ENCODE data around the gene ZNF532.
A peak's percentile ranks its signal among the peaks of the same experiment; 100 is the strongest.

The ZNF532 gene

DNA sequence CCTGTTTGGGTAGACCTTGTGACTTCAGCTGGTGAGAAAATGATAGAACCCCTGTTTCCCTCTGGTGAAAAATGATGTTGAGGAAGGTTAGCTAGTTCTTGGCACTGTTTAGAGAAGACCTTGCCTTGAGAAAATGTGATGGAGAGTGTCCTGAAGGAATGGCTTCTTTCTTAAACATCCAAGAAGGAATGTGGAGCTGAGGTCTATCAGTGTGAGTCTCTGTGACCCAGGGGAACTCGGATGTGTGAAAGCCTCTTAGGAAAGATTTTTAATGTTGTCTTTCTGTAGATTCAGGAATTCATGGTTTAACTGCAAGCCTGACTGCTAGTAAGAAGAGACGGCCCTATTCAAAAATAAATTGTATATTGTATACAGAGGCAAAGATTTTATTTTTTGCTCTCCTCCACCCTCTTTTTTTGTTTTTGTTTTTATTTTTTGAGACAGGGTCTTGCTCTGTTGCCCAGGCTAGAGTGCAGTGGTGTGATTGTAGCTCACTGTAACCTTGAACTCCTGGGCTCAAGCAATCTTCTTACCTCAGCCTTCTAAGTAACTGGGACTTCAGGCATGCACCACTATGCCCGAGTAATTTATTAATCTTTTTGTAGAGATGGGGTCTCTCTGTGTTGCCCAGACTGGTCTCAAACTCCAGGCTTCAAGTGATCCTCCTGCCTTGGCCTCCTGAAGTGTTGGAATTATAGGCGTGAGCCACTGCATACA lies 87.5 kb downstream of the ZNF532 start:
- H3K27me3 Mint-ChIP-seq: peaks cover 4% of the 10 kb centered on the region
- DNase-seq (no peak), ATAC-seq (no peak)
- H3K27ac Mint-ChIP-seq: no peak overlapping the region
- H3K4me3 Mint-ChIP-seq: no peak overlapping the region
- H3K9me3 Mint-ChIP-seq: no peaks in the 10 kb centered on the region
- H3K36me3 Mint-ChIP-seq (ENCODE audit: low read depth): no peaks in the 10 kb centered on the region
- H3K4me1 Mint-ChIP-seq: no peaks in the 10 kb centered on the region

DNA sequence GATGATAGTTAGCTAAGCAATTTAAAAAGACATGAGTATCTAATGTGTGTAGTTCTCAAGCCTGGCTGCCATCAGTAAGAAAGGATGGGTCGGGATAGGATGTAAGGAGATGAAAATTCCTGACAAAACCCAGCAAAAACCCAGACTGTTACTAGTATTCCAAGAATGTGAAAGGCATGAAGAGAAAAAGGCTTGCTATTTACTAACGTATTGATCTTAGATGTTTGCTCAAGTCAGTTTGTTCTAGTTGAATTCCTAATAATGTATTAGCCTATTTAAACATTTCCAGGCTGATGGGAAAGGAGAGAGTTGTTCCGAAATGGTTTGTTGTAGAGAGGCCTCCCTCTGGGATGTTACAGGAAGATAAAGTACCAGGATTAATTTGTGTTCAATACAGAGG lies 88.2 kb downstream of the ZNF532 start:
- Mint-ChIP-seq H3K4me3 (no peak overlapping the region), H3K9me3 (no peaks in the 10 kb centered on the region), H3K4me1 (no peaks in the 10 kb centered on the region), H3K27ac (no peak overlapping the region), H3K36me3 (ENCODE audit: low read depth) (no peaks in the 10 kb centered on the region), H3K27me3 (peaks cover 4% of the 10 kb centered on the region)
- DNase-seq: no peak
- no peak for ATAC-seq

DNA sequence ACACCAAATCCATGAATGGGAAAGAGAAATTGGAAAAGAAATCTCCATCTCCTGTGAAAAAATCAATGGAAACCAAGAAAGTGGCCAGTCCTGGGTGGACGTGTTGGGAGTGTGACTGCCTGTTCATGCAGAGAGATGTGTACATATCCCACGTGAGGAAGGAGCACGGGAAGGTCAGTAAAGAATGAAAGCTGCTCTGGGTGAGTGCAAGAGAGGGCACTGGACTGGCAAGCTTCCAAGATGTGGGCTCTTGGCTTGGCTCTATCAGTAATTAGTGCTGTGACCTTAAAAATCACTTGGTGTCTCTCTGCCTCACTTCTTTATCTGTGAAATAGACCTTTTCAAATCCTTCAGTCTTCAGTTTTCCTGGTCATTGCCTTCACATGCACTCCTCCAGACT lies 89.0 kb downstream of the ZNF532 start:
- DNase-seq (no peak), ATAC-seq (no peak)
- no peaks in the 10 kb centered on the region for H3K36me3 Mint-ChIP-seq (ENCODE audit: low read depth)
- H3K4me3 Mint-ChIP-seq: no peak overlapping the region
- H3K27ac Mint-ChIP-seq: no peak overlapping the region
- no peaks in the 10 kb centered on the region for H3K9me3 Mint-ChIP-seq
- peaks cover 4% of the 10 kb centered on the region for H3K27me3 Mint-ChIP-seq
- no peaks in the 10 kb centered on the region for H3K4me1 Mint-ChIP-seq

DNA sequence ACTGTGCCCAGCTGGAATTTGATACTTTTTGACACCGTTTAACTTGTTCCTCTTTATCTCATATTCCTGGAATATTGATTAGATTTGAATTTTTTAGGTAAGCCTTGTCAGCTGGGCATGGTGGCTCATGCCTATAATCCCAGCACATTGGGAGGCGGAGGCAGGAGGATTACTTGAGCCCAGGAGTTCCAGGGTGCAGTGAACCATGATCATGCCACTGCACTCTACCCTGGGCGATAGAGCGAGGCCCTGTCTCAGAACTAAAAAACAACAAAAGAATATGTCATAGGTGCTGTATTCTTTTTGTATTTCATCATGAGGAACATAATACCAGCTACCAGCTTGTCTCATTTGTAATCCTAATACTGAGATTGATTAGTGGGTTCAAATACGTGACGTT lies 90.3 kb downstream of the ZNF532 start:
- Mint-ChIP-seq H3K4me1 (no peaks in the 10 kb centered on the region), H3K9me3 (no peaks in the 10 kb centered on the region)
- DNase-seq: no peak

DNA sequence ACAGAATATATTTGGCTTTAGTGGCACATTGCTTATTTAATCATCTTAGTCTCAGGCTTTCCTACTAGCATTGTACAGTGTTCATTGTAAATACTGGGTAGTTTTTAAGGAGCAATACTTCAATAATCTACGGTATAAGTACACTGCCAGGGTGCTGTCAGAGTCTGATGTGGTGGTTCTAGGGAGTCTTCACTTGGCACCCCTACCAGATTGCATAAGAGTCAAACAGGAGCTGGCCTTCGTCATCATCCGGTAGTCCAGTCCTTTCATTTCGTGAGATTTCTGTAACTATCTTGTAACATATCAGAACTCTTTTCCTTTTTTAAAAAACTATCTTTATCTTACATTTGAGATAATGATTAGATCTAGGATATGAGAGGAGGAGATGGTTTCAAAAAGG lies 91.1 kb downstream of the ZNF532 start:
- DNase-seq (no peak), ATAC-seq (no peak)
- no peak overlapping the region for H3K4me3 Mint-ChIP-seq
- H3K36me3 Mint-ChIP-seq (ENCODE audit: low read depth): no peaks in the 10 kb centered on the region
- H3K27ac Mint-ChIP-seq: no peak overlapping the region
- no peaks in the 10 kb centered on the region for H3K4me1 Mint-ChIP-seq
- peaks cover 5% of the 10 kb centered on the region for H3K27me3 Mint-ChIP-seq
- no peaks in the 10 kb centered on the region for H3K9me3 Mint-ChIP-seq

More for the DNA sequence above, 90.3 kb downstream of the ZNF532 start:
- H3K27ac Mint-ChIP-seq: no peak overlapping the region
- H3K27me3 Mint-ChIP-seq: peaks cover 4% of the 10 kb centered on the region
- H3K4me3 Mint-ChIP-seq: no peak overlapping the region
- H3K36me3 Mint-ChIP-seq (ENCODE audit: low read depth): no peaks in the 10 kb centered on the region
- ATAC-seq: no peak

DNA sequence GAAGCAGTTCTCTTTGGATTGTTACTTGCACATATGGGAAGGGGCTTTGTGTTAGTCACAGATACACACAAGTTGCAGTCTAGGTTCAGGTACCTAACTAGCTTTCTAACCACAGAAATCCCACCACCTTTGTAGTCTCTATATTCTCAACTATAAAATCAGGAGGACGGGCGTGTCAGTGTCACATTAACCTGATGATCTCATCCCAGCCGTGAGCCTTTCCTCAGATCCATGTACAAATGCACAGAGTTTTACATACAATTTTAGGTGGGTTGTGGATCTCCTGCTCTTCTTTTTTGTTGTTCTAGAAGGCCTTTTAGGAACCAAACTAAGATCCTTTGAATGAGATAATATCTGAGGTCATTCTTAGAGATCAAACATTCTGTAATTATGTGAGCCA lies 94.0 kb downstream of the ZNF532 start:
- Mint-ChIP-seq H3K9me3 (no peaks in the 10 kb centered on the region), H3K4me1 (peaks cover 2% of the 10 kb centered on the region), H3K4me3 (no peak overlapping the region), H3K36me3 (ENCODE audit: low read depth) (no peaks in the 10 kb centered on the region), H3K27me3 (peaks cover 6% of the 10 kb centered on the region), H3K27ac (no peak overlapping the region)
- ATAC-seq: no peak
- no peak for DNase-seq

DNA sequence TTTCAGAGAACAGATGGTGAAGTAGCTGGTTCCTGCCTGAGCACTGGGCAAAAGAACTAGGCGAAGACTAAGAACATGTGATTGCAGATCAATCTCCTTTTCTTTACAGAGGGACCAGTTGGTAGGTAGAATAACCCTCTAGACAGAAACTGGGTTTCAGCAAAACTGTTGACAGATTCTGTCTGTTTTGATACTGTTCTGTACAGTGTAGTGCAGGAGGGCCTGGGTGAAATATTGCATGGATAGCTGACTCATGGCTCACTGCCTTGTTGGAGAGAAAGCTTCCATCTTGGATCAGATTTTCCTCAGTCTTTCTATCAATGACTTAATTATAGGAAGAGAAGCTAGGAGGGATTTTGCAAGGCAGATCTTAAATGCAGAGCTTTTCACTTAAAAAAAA lies 95.8 kb downstream of the ZNF532 start:
- H3K4me1 Mint-ChIP-seq: peaks cover 5% of the 10 kb centered on the region
- peaks cover 10% of the 10 kb centered on the region for H3K27me3 Mint-ChIP-seq
- no peaks in the 10 kb centered on the region for H3K36me3 Mint-ChIP-seq (ENCODE audit: low read depth)
- ATAC-seq (no peak), DNase-seq (no peak)
- H3K4me3 Mint-ChIP-seq: no peak overlapping the region
- no peaks in the 10 kb centered on the region for H3K9me3 Mint-ChIP-seq
- H3K27ac Mint-ChIP-seq: no peak overlapping the region

DNA sequence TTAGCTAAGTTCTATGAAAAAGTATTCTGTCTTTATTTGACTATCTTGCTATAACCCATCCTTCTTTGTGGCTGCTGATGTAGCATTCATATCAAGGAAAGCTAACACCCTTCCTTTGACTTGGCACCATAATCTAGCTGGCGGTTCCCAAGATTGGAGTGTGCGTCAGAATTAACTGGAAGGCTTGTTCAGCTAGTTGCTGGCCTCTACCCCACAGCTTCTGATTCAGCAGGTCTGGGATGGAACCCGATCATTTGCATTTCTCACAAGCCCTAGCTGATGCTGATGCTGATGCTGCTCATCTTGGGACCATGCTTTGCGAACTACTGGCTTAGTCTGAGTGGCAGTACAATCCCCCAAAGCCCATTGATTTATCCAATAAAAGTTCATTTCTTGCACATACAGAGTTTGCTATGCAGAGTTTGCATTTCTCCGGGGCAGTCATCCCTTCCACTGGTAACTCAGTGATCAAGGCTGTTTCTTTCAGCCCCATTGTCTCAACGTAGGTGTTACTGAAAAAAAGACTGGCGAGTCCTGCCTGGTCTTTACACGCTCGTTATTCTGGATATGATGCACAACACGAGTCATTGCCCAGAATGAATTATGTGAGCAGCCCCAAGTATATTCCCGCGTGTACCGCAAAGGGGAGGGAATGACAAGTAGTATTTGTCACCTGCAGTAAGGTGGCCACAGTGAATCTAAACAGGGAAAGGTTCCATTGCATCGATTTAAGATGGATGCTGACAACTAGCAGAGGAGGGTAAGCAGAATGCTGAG lies 96.5 kb downstream of the ZNF532 start:
- Mint-ChIP-seq H3K27me3 (peaks cover 10% of the 10 kb centered on the region), H3K4me3 (no peak overlapping the region), H3K9me3 (no peaks in the 10 kb centered on the region), H3K4me1 (peaks cover 5% of the 10 kb centered on the region), H3K27ac (no peak overlapping the region), H3K36me3 (ENCODE audit: low read depth) (no peaks in the 10 kb centered on the region)
- ATAC-seq (no peak), DNase-seq (no peak)

DNA sequence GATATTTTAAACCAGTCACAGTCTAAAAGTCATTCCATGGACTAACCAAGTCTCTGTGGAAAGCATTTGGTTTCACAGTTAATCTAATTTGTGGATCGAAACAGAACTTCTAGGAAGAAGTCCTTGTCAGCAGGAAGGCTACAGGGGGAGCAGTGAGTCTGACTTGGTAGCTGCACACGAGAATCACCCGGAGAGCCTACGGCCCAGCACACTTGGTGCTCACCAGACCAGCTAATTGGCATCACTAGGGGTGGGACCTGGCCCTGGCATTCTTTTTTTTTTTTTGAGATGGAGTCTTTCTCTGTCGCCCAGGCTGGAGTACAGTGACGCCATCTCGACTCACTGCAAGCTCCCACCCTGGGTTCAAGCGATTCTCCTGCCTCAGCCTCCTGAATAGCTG lies 97.7 kb downstream of the ZNF532 start:
- peaks cover 5% of the 10 kb centered on the region for H3K4me1 Mint-ChIP-seq
- no peak overlapping the region for H3K4me3 Mint-ChIP-seq
- no peak overlapping the region for H3K27ac Mint-ChIP-seq
- ATAC-seq (no peak), DNase-seq (no peak)
- no peaks in the 10 kb centered on the region for H3K9me3 Mint-ChIP-seq
- H3K36me3 Mint-ChIP-seq (ENCODE audit: low read depth): no peaks in the 10 kb centered on the region
- H3K27me3 Mint-ChIP-seq: peaks cover 12% of the 10 kb centered on the region

DNA sequence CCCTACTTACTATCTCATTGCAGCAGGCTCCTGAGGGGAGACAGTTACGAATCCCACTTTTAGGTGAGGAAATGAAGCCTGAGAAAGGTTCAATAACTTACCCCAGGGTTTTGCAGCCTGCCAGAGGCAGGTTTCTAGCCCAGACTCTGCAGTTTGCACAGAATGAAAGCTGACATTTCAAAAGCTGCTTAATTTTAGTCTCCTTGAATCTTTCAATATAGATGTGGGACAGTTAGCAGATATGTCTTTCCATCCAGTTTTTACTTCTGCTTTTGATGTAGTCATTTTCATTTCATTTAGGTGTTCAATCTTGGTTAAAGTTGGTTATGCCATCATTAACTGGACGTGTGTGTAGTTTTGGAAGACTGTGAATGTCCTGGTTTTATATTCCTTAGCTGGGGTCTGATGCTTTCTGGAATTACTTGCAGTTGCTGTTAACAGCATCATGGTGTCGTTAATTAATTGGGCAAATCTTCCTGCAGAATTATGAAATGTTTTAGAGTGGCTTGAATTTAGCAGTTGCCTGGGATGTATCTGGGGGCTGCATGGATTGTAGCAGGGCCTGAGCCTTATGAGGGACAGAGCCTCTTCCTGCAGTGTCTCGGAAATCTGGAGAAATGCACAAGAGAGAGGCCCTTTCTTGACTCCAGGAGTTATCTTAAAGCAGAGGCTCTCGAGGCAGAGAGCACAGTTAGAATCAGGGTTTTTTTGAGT lies 100.8 kb downstream of the ZNF532 start:
- DNase-seq (no peak), ATAC-seq (no peak)
- Mint-ChIP-seq H3K9me3 (no peaks in the 10 kb centered on the region), H3K4me1 (peaks cover 5% of the 10 kb centered on the region), H3K27ac (peak overlapping the region; percentile 52), H3K4me3 (no peak overlapping the region), H3K36me3 (ENCODE audit: low read depth) (no peaks in the 10 kb centered on the region), H3K27me3 (peaks cover 13% of the 10 kb centered on the region)

DNA sequence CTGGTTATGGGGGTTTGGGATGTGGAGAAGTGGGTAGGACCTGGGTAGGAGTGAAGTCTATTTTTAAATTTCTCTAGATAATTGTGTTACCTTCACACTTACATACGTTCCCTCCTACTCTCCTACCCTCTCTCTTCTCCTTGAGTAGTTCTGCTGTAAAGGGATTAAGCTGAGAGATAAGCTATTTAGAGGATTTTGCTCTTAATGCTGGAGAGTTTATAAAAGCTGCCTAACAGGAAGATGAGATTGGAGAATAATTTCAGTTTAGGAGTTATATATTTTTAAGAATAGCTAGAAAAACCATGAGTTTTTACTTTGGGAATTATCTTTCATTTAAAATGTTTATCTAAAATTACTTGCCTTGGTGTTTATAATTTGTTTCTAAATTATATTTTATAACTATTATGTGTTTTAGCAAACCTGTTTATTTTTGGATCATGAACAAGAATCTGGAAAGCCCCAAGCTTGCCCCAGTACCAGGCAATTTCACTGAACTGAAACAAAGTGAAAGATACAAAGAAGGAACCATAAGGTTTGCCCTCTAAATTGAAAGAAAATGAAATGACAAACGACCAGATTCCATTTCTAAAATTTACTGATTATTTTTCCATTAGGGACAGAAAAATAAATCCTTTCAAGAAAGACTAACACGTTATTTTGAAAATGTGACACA lies 101.5 kb downstream of the ZNF532 start:
- DNase-seq (no peak), ATAC-seq (no peak)
- H3K9me3 Mint-ChIP-seq: no peaks in the 10 kb centered on the region
- H3K4me1 Mint-ChIP-seq: peaks cover 5% of the 10 kb centered on the region
- peaks cover 13% of the 10 kb centered on the region for H3K27me3 Mint-ChIP-seq
- peak overlapping the region; percentile 52 for H3K27ac Mint-ChIP-seq
- H3K36me3 Mint-ChIP-seq (ENCODE audit: low read depth): no peaks in the 10 kb centered on the region
- no peak overlapping the region for H3K4me3 Mint-ChIP-seq

DNA sequence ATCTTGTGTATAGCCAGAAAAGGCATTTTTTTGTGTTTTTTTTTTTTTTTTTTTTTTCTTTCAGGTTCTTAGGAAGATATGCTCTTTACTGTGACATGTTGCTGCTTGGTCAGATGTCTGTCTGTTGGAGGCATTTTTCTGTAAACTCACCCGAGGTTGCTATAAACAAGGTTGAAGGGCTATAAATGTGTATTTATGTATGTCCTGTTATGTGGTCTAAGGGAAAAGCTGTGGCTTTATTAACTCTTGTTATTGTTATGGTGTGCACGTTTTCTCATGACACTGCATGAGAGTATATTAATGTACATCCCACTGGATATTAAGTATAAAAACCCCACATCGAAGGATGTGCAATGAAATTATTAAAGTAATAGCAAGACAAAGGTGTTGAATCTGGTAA lies 102.0 kb downstream of the ZNF532 start:
- Mint-ChIP-seq H3K4me3 (no peak overlapping the region), H3K36me3 (ENCODE audit: low read depth) (no peaks in the 10 kb centered on the region), H3K27me3 (peaks cover 9% of the 10 kb centered on the region), H3K27ac (peak overlapping the region; percentile 13), H3K9me3 (no peaks in the 10 kb centered on the region), H3K4me1 (peaks cover 5% of the 10 kb centered on the region)
- ATAC-seq (no peak), DNase-seq (no peak)

DNA sequence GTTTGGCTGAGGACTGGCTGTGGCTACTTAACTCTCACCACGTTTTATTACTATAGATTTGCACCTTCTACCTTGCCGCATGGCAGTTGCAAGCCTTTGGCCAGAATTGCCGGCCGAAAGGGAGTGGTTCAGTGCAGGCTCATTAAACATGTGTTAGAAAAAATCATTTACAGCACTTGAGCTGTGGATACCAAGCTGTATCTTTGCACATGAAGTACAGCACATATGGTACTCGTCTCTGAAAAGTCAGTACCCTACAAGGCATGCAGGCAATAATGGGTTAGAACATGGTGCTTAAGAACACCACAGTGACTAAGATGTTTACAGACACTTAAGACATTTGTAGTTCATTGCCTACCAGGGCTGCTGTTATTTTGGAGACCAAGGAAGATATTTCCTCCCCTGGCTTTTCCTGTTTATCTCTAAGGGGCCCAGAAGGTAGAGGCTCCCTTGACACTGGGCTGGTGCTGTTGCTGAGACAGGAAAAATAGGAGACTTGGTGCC lies 103.1 kb downstream of the ZNF532 start:
- peaks cover 8% of the 10 kb centered on the region for H3K27me3 Mint-ChIP-seq
- peaks cover 6% of the 10 kb centered on the region for H3K4me1 Mint-ChIP-seq
- no peaks in the 10 kb centered on the region for H3K9me3 Mint-ChIP-seq
- ATAC-seq (no peak), DNase-seq (no peak)
- no peaks in the 10 kb centered on the region for H3K36me3 Mint-ChIP-seq (ENCODE audit: low read depth)
- H3K4me3 Mint-ChIP-seq: no peak overlapping the region
- no peak overlapping the region for H3K27ac Mint-ChIP-seq

DNA sequence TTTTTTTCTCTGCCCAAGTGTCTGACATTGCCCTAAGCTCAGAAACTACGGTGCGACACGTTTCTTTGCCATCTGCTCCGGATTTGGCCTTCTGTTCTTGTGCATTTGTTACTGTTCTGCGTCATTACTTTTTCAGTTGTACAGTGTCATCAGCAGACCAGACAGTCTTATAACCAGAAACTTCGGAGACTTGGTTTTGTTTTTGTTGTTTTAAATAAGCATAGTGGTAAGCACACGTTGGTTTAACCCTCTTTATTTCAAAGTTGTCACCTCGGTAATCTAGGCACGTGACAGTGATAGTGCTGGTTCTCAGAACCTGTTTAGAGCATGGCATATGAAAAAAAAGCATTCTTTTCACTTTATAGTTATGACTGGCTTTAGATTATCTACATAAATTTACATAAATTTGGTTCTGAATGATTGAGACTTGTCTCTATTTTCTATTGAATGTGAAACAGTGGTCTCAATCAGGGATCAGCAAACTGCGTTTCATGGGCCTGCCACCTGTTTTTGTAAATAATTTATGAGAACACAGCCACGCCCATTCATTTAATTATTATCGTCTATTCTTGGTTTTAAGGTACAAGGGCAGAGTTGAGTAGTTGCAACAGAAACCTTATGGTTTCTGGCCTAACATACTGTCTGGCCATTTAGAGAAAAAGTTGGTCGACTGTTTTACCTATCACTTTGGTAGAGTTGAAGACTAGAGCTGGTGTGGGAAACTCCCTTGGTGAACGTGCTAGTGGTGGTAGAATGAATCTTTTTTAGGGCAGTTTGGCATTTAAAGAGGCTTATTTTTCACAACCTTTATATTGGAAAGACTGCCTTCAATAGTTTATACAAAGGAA lies 106.5 kb downstream of the ZNF532 start:
- no peaks in the 10 kb centered on the region for H3K9me3 Mint-ChIP-seq
- peaks cover 8% of the 10 kb centered on the region for H3K27me3 Mint-ChIP-seq
- H3K36me3 Mint-ChIP-seq (ENCODE audit: low read depth): no peaks in the 10 kb centered on the region
- no peak overlapping the region for H3K4me3 Mint-ChIP-seq
- peaks cover 6% of the 10 kb centered on the region for H3K4me1 Mint-ChIP-seq
- no peak for DNase-seq
- no peak for ATAC-seq
- no peak overlapping the region for H3K27ac Mint-ChIP-seq

All from activated naive CD8-positive, alpha-beta T cell treated with anti-CD3 and anti-CD28 coated beads, Interleukin-2, amount 50 U/mL, for 24 hours (primary cell).